Retinal pigment epithelial cell (primary cell): ENCODE results near the gene SIPA1L3.

ENCODE experiments used
- DNase-seq: peaks from one replicate; pipeline ENCODE4 v3.0.0-alpha.2; 2010; ENCODE audit warnings: low read depth
- H3K4me3 ChIP-seq: 2 replicates; pipeline ENCODE4 v1.5.1; 2011; ENCODE audit warnings: mild to moderate bottlenecking, low read length, control low read depth, moderate library complexity
- TF ChIP-seq, protein P1 (sequence below): conservative IDR thresholded peaks from 2 replicates; pipeline ENCODE4 v1.5.1; 2011; ENCODE audit warnings: low read depth, low read length, control low read depth, inconsistent platforms

Gene SIPA1L3

GRCh38 chr19:37936166-37936565, 29.2 kb downstream of the SIPA1L3 start:
- TF ChIP-seq, protein P1, sequence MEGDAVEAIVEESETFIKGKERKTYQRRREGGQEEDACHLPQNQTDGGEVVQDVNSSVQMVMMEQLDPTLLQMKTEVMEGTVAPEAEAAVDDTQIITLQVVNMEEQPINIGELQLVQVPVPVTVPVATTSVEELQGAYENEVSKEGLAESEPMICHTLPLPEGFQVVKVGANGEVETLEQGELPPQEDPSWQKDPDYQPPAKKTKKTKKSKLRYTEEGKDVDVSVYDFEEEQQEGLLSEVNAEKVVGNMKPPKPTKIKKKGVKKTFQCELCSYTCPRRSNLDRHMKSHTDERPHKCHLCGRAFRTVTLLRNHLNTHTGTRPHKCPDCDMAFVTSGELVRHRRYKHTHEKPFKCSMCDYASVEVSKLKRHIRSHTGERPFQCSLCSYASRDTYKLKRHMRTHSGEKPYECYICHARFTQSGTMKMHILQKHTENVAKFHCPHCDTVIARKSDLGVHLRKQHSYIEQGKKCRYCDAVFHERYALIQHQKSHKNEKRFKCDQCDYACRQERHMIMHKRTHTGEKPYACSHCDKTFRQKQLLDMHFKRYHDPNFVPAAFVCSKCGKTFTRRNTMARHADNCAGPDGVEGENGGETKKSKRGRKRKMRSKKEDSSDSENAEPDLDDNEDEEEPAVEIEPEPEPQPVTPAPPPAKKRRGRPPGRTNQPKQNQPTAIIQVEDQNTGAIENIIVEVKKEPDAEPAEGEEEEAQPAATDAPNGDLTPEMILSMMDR, result no peak
- H3K4me3 ChIP-seq, result no peak overlapping the region
- no peak for DNase-seq

- no peak overlapping the region for H3K4me3 ChIP-seq
- DNase-seq, result no peak
- TF ChIP-seq, protein P1, result no peak
Measured at GRCh38 chr19:37936886-37937285, 29.9 kb downstream of the SIPA1L3 start.

DNA sequence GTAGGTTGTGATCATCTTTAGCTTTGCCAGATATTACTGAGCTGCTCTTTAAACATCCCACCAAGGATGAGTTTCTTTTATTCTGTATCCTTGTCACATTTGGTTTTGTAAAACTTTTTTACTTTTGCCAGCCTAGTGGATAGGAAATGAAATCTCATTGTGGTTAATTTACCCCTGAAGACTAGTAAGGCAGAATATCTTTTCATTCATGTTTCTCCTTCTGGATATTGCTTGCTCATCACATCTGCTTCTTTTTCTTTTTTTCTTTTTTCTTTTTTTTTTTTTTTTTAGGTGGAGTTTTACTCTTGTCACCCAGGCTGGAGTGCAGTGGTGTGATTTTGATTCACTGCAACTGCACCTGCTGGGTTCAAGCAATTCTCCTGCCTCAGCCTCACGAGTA, 31.3 kb downstream of the SIPA1L3 start:
- no peak for DNase-seq
- no peak overlapping the region for H3K4me3 ChIP-seq
- TF ChIP-seq, protein P1, result no peak

DNA sequence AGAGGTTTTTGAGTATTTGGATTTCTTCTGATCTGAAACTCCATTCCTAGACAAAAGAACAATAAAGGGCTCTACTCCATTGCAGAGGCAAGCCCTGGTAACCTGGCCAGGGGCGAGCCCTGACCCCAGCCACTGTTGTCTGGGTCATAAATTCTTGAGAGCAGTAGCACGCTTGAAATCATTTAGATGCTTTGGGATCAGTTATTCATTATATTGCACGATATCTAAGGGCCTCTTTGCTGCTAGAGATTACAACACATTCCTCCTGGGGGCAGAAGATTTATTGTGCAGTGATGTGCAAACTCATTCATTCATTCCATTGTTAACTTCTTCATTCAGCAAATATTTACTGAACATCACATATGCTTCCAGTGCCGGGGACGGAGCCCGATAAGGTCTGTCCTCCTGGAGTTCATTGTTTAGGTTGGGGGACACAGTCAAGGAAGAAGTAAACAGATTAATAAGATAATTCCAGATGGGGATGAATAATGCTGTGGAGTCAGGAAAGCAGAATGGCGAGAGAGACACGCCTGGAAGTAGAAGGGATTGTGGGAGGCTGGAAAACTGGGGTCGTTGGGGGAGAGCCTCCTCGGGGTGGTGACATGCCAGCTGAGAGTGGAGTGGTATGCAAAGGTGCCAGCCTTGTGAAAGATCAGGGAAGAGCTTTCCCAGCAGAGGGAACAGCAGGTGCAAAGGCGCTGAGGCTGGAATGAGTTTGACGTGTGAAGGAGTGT, 34.9 kb downstream of the SIPA1L3 start:
- DNase-seq, result no peak
- TF ChIP-seq, protein P1, result no peak
- no peak overlapping the region for H3K4me3 ChIP-seq

- DNase-seq, result no peak
- H3K4me3 ChIP-seq, result no peak overlapping the region
- TF ChIP-seq, protein P1, result no peak
Measured at GRCh38 chr19:37942516-37942902, 35.5 kb downstream of the SIPA1L3 start.

- DNase-seq, result no peak
- TF ChIP-seq, protein P1, result no peak
- no peak overlapping the region for H3K4me3 ChIP-seq
Measured at GRCh38 chr19:37943480-37943879, 36.5 kb downstream of the SIPA1L3 start.

DNA sequence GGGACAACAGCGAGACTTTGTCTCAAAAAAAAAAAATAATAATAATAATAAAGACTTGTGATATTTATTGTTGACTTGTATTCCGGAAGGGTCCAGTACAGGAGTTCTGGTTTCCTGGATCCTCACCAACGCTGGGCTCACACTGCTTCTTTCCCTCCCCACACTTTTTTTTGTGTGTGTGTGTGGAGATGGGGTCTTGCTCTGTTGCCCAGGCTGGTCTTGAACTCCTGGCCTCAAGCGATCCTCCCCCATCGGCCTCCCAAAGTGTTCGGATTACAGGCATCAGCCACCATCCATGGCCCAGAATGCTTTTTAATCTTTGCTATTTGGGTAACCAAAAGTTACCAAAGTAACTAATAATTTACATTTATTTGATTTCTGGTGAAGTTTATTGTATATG, 39.1 kb downstream of the SIPA1L3 start:
- H3K4me3 ChIP-seq, result no peak overlapping the region
- TF ChIP-seq, protein P1, result no peak
- no peak for DNase-seq
